ENCODE results near the gene TBCC.
"Not testable (repeated sequence)": the region's sequence is repeated elsewhere in the genome, so short reads cannot be mapped to it uniquely, and the experiment has no call there.

The TBCC gene

GRCh38 chr6:42740725-42741124 is 5.2 kb downstream of the TBCC start:
- Histone ChIP-seq H3K9me3 (ENCODE audit: insufficient read depth, low read depth, low read length) (no peaks in the 10 kb centered on the region), H3K4me2 (ENCODE audit: low read length) (no peak overlapping the region), H3K36me3 (ENCODE audit: control insufficient read depth in 1 of 2, insufficient read depth in 2 of 2, low read length in 2 of 2) (no peaks in the 10 kb centered on the region), H3K4ac (ENCODE audit: low read depth, low read length) (no peak overlapping the region), H4K8ac (ENCODE audit: low read depth, low read length) (no peak overlapping the region), H3K79me1 (ENCODE audit: low read length) (peaks cover 2% of the 10 kb centered on the region), H3K18ac (ENCODE audit: low read length) (no peak overlapping the region), H3K27me3 (ENCODE audit: insufficient read depth, low read length) (no peaks in the 10 kb centered on the region), H4K12ac (ENCODE audit: low read depth, low read length) (no peak overlapping the region), H3K9ac (ENCODE audit: low read length) (no peak overlapping the region), H2AK5ac (ENCODE audit: low read length) (no peak overlapping the region), H2BK12ac (ENCODE audit: low read length) (no peak overlapping the region), H2AFZ (ENCODE audit: insufficient read depth, low read length, poor library complexity) (no peak overlapping the region), H4K91ac (ENCODE audit: low read depth, low read length) (no peak overlapping the region), H2BK5ac (ENCODE audit: low read depth, low read length, poor library complexity) (no peak overlapping the region), H2BK120ac (ENCODE audit: insufficient read depth, low read length, poor library complexity) (no peak overlapping the region), H3K27ac (ENCODE audit: low read depth, low read length) (no peak overlapping the region), H3K23ac (ENCODE audit: low read length) (no peak overlapping the region), H3K14ac (ENCODE audit: low read length) (no peak overlapping the region), H3K4me3 (ENCODE audit: low read depth, low read length) (no peak overlapping the region), H3K4me1 (ENCODE audit: control insufficient read depth in 1 of 2, insufficient read depth in 2 of 2, low read length in 2 of 2) (peaks cover 3 to 8% of the 10 kb centered on the region in 2 experiments), H3K79me2 (ENCODE audit: control insufficient read depth, insufficient read depth, low read length, poor library complexity) (peaks cover 8% of the 10 kb centered on the region)
- WGBS (ENCODE audit: extremely low coverage, insufficient coverage, insufficient read length) = no CpG with 5 or more reads among the region's 3 CpGs
- no peak for DNase-seq

DNA sequence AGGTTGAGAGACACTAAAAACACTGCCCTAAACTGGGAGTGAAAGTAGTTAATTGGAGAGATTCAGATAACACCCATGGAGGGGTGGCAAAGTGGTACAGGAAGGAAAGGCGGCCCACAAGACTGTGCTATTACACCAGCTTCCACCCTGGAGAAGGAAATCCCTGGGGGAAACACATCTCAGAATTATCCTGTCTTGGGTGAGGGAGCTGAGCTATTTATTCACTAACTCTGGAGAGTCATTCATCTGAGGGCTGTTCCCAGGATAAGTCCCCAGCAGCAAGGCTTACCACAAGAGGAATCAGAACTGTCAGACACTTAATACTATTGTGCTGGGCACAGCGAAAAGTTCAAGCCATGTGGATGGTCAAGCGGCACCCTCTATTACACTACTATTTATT is 9.9 kb downstream of the TBCC start:
- Histone ChIP-seq H3K79me1 (ENCODE audit: low read length) (no peaks in the 10 kb centered on the region), H4K91ac (ENCODE audit: low read depth, low read length) (no peak overlapping the region), H2BK120ac (ENCODE audit: insufficient read depth, low read length, poor library complexity) (no peak overlapping the region), H3K79me2 (ENCODE audit: control insufficient read depth, insufficient read depth, low read length, poor library complexity) (no peaks in the 10 kb centered on the region), H4K12ac (ENCODE audit: low read depth, low read length) (no peak overlapping the region), H3K4me3 (ENCODE audit: low read depth, low read length) (no peak overlapping the region), H3K18ac (ENCODE audit: low read length) (no peak overlapping the region), H4K8ac (ENCODE audit: low read depth, low read length) (no peak overlapping the region), H3K27ac (ENCODE audit: low read depth, low read length) (no peak overlapping the region), H3K9me3 (ENCODE audit: insufficient read depth, low read depth, low read length) (peaks cover 2% of the 10 kb centered on the region), H3K4me1 (ENCODE audit: control insufficient read depth in 1 of 2, insufficient read depth in 2 of 2, low read length in 2 of 2) (no peaks in the 10 kb centered on the region), H3K23ac (ENCODE audit: low read length) (no peak overlapping the region), H2BK12ac (ENCODE audit: low read length) (no peak overlapping the region), H3K14ac (ENCODE audit: low read length) (no peak overlapping the region), H2AK5ac (ENCODE audit: low read length) (no peak overlapping the region), H3K4ac (ENCODE audit: low read depth, low read length) (no peak overlapping the region), H3K4me2 (ENCODE audit: low read length) (no peak overlapping the region), H2AFZ (ENCODE audit: insufficient read depth, low read length, poor library complexity) (no peak overlapping the region), H2BK5ac (ENCODE audit: low read depth, low read length, poor library complexity) (no peak overlapping the region), H3K27me3 (ENCODE audit: insufficient read depth, low read length) (no peaks in the 10 kb centered on the region), H3K9ac (ENCODE audit: low read length) (no peak overlapping the region), H3K36me3 (ENCODE audit: control insufficient read depth in 1 of 2, insufficient read depth in 2 of 2, low read length in 2 of 2) (no peaks in the 10 kb centered on the region)
- DNase-seq = no peak
- WGBS (ENCODE audit: extremely low coverage, insufficient coverage, insufficient read length) = no CpG with 5 or more reads among the region's 3 CpGs

GRCh38 chr6:42733867-42734481 is 11.9 kb downstream of the TBCC start:
- H3K9ac ChIP-seq (ENCODE audit: low read length); H3K27me3 ChIP-seq (ENCODE audit: insufficient read depth, low read length); H3K23ac ChIP-seq (ENCODE audit: low read length); H4K91ac ChIP-seq (ENCODE audit: low read depth, low read length); H2BK12ac ChIP-seq (ENCODE audit: low read length); H2BK120ac ChIP-seq (ENCODE audit: insufficient read depth, low read length, poor library complexity); H4K12ac ChIP-seq (ENCODE audit: low read depth, low read length); H3K4me3 ChIP-seq (ENCODE audit: low read depth, low read length); H3K4me2 ChIP-seq (ENCODE audit: low read length); H3K4ac ChIP-seq (ENCODE audit: low read depth, low read length); H3K79me2 ChIP-seq (ENCODE audit: control insufficient read depth, insufficient read depth, low read length, poor library complexity); H4K8ac ChIP-seq (ENCODE audit: low read depth, low read length); H3K14ac ChIP-seq (ENCODE audit: low read length); H2BK5ac ChIP-seq (ENCODE audit: low read depth, low read length, poor library complexity); H3K36me3 ChIP-seq (ENCODE audit: control insufficient read depth in 1 of 2, insufficient read depth in 2 of 2, low read length in 2 of 2); H3K18ac ChIP-seq (ENCODE audit: low read length); H3K79me1 ChIP-seq (ENCODE audit: low read length); H2AK5ac ChIP-seq (ENCODE audit: low read length); H3K9me3 ChIP-seq (ENCODE audit: insufficient read depth, low read depth, low read length); DNase-seq; H2AFZ ChIP-seq (ENCODE audit: insufficient read depth, low read length, poor library complexity); H3K4me1 ChIP-seq (ENCODE audit: control insufficient read depth in 1 of 2, insufficient read depth in 2 of 2, low read length in 2 of 2); H3K27ac ChIP-seq (ENCODE audit: low read depth, low read length): not testable (repeated sequence)
- WGBS (ENCODE audit: extremely low coverage, insufficient coverage, insufficient read length) = no CpG with 5 or more reads among the region's 13 CpGs

GRCh38 chr6:42729731-42730130 is 16.2 kb downstream of the TBCC start:
- no peak overlapping the region for H2AK5ac ChIP-seq (ENCODE audit: low read length)

More at GRCh38 chr6:42729731-42730130, 16.2 kb downstream of the TBCC start:
- Histone ChIP-seq H4K8ac (ENCODE audit: low read depth, low read length) (no peak overlapping the region), H2BK12ac (ENCODE audit: low read length) (no peak overlapping the region), H4K91ac (ENCODE audit: low read depth, low read length) (no peak overlapping the region), H3K4me1 (ENCODE audit: control insufficient read depth in 1 of 2, insufficient read depth in 2 of 2, low read length in 2 of 2) (no peaks in the 10 kb centered on the region), H3K4me2 (ENCODE audit: low read length) (no peak overlapping the region), H3K14ac (ENCODE audit: low read length) (no peak overlapping the region), H4K12ac (ENCODE audit: low read depth, low read length) (no peak overlapping the region), H2BK120ac (ENCODE audit: insufficient read depth, low read length, poor library complexity) (no peak overlapping the region), H3K4me3 (ENCODE audit: low read depth, low read length) (no peak overlapping the region), H2AFZ (ENCODE audit: insufficient read depth, low read length, poor library complexity) (no peak overlapping the region), H3K27ac (ENCODE audit: low read depth, low read length) (no peak overlapping the region), H3K9me3 (ENCODE audit: insufficient read depth, low read depth, low read length) (peaks cover 2% of the 10 kb centered on the region), H2BK5ac (ENCODE audit: low read depth, low read length, poor library complexity) (no peak overlapping the region), H3K4ac (ENCODE audit: low read depth, low read length) (no peak overlapping the region), H3K23ac (ENCODE audit: low read length) (no peak overlapping the region), H3K27me3 (ENCODE audit: insufficient read depth, low read length) (no peaks in the 10 kb centered on the region), H3K36me3 (ENCODE audit: control insufficient read depth in 1 of 2, insufficient read depth in 2 of 2, low read length in 2 of 2) (no peaks in the 10 kb centered on the region), H3K79me2 (ENCODE audit: control insufficient read depth, insufficient read depth, low read length, poor library complexity) (no peaks in the 10 kb centered on the region), H3K18ac (ENCODE audit: low read length) (no peak overlapping the region), H3K9ac (ENCODE audit: low read length) (no peak overlapping the region), H3K79me1 (ENCODE audit: low read length) (no peaks in the 10 kb centered on the region)
- no CpG with 5 or more reads among the region's 3 CpGs for WGBS (ENCODE audit: extremely low coverage, insufficient coverage, insufficient read length)
- no peak for DNase-seq

Measured in trophoblast cell (in vitro differentiated cells and primary cell).